A549 (cell line): ENCODE results near the gene CFAP73.

Source experiments
- CTCF ChIP-seq: fragments of >200 bp; sonication (Bioruptor Twin); formaldehyde crosslinking; IDR thresholded peaks from 3 replicates; pipeline ENCODE4 v1.5.1; 2016
- HDAC2 ChIP-seq: fragments of 200-600 bp; sonication (generic); IDR thresholded peaks from 2 replicates; pipeline ENCODE4 v1.6.1; 2016
- KDM1A ChIP-seq: fragments of 200-600 bp; sonication (generic); IDR thresholded peaks from 2 replicates; pipeline ENCODE4 v1.6.1; 2016; ENCODE audit warnings: low read depth, mild to moderate bottlenecking

GRCh38 chr12:113157218-113157859 is 7.8 kb downstream of the CFAP73 start:
- TF ChIP-seq HDAC2 (no peak), CTCF (no peak), KDM1A (no peak)
